Duodenal mucosa (tissue), 2 donors: ENCODE data around the gene APC2.
A peak's percentile ranks its signal among the peaks of the same experiment; 100 is the strongest.

ENCODE experiments used
- H3K27ac ChIP-seq: one replicate; pipeline ENCODE4 v1.7.0; 2013; ENCODE audit warnings: low read depth, low read length
- H3K27me3 ChIP-seq, 2 donors: one replicate each; pipeline ENCODE4 v1.7.0; 2013; ENCODE audit warnings: low read length in 2 of 2, control low read depth in 1 of 2; ENCODE audit not compliant: insufficient read depth in 2 of 2, control insufficient read depth in 1 of 2
- H3K36me3 ChIP-seq, 2 donors: one replicate each; pipeline ENCODE4 v1.7.0; 2013; ENCODE audit warnings: low read length in 2 of 2, control low read depth in 1 of 2; ENCODE audit not compliant: insufficient read depth in 2 of 2, control insufficient read depth in 1 of 2
- H3K4me1 ChIP-seq, 2 donors: one replicate each; pipeline ENCODE4 v1.7.0; 2013; ENCODE audit warnings: low read length in 2 of 2, control low read depth in 1 of 2; ENCODE audit not compliant: insufficient read depth in 2 of 2, control insufficient read depth in 1 of 2
- H3K4me3 ChIP-seq, 2 donors: one replicate each; pipeline ENCODE4 v1.7.0; 2013; ENCODE audit warnings: low read length in 2 of 2, low read depth in 1 of 2
- H3K9ac ChIP-seq, 2 donors: one replicate each; pipeline ENCODE4 v1.7.0; 2013; ENCODE audit warnings: low read length in 2 of 2, low read depth in 1 of 2
- H3K9me3 ChIP-seq, 2 donors: one replicate each; pipeline ENCODE4 v1.7.0; 2013; ENCODE audit warnings: low read length in 2 of 2, control low read depth in 1 of 2; ENCODE audit not compliant: control insufficient read depth in 1 of 2

The APC2 gene

GRCh38 chr19:1501200-1501595, 51.3 kb downstream of the APC2 start:
- no peak overlapping the region for H3K9ac ChIP-seq
- peaks cover 8 to 13% of the 10 kb centered on the region in 2 donors for H3K27me3 ChIP-seq
- peak overlapping the region; percentile 75 for H3K27ac ChIP-seq
- peaks cover 0 to 9% of the 10 kb centered on the region in 2 donors for H3K36me3 ChIP-seq
- H3K9me3 ChIP-seq = no peaks in the 10 kb centered on the region
- peak overlapping the region; percentile 17 to 50 for H3K4me3 ChIP-seq
- peaks cover 0 to 8% of the 10 kb centered on the region in 2 donors for H3K4me1 ChIP-seq

- Histone ChIP-seq H3K4me3 (peak overlapping the region in 1 of 2 donors; percentile 43), H3K36me3 (peaks cover 0 to 5% of the 10 kb centered on the region in 2 donors), H3K27ac (no peak overlapping the region), H3K9ac (no peak overlapping the region), H3K9me3 (no peaks in the 10 kb centered on the region), H3K27me3 (peaks cover 5 to 13% of the 10 kb centered on the region in 2 donors), H3K4me1 (peaks cover 0 to 13% of the 10 kb centered on the region in 2 donors)
These were observed 52.6 kb downstream of the APC2 start for GRCh38 chr19:1502433-1503088.

GRCh38 chr19:1503089-1503924, 53.4 kb downstream of the APC2 start:
- peak overlapping the region; percentile 43 to 50 for H3K4me3 ChIP-seq
- peaks cover 5 to 13% of the 10 kb centered on the region in 2 donors for H3K27me3 ChIP-seq

GRCh38 chr19:1503925-1504773, 54.2 kb downstream of the APC2 start:
- H3K27me3 ChIP-seq = peaks cover 5 to 13% of the 10 kb centered on the region in 2 donors
- no peaks in the 10 kb centered on the region for H3K9me3 ChIP-seq
- H3K4me1 ChIP-seq = peaks cover 5 to 18% of the 10 kb centered on the region in 2 donors
- H3K9ac ChIP-seq = no peak overlapping the region
- peak overlapping the region in 1 of 2 donors; percentile 50 for H3K4me3 ChIP-seq
- H3K36me3 ChIP-seq = peaks cover 0 to 5% of the 10 kb centered on the region in 2 donors
- no peak overlapping the region for H3K27ac ChIP-seq

More at GRCh38 chr19:1503089-1503924, 53.4 kb downstream of the APC2 start:
- Histone ChIP-seq H3K9me3 (no peaks in the 10 kb centered on the region), H3K4me1 (peaks cover 1 to 14% of the 10 kb centered on the region in 2 donors), H3K27ac (no peak overlapping the region), H3K36me3 (peaks cover 0 to 5% of the 10 kb centered on the region in 2 donors), H3K9ac (peak overlapping the region; percentile 0 to 5)

- Histone ChIP-seq H3K27ac (no peak overlapping the region), H3K27me3 (peaks cover 5 to 13% of the 10 kb centered on the region in 2 donors), H3K9ac (no peak overlapping the region), H3K36me3 (peaks cover 0 to 5% of the 10 kb centered on the region in 2 donors), H3K4me3 (no peak overlapping the region), H3K9me3 (no peaks in the 10 kb centered on the region), H3K4me1 (peaks cover 10 to 23% of the 10 kb centered on the region in 2 donors)
These were observed 55.1 kb downstream of the APC2 start for GRCh38 chr19:1505012-1505411.

GRCh38 chr19:1505991-1506881, 56.3 kb downstream of the APC2 start:
- Histone ChIP-seq H3K27me3 (peaks cover 5 to 13% of the 10 kb centered on the region in 2 donors), H3K27ac (no peak overlapping the region)

GRCh38 chr19:1507192-1507660, 57.3 kb downstream of the APC2 start:
- Histone ChIP-seq H3K9ac (no peak overlapping the region), H3K27me3 (peaks cover 10 to 13% of the 10 kb centered on the region in 2 donors), H3K27ac (no peak overlapping the region), H3K9me3 (no peaks in the 10 kb centered on the region), H3K4me3 (peak overlapping the region in 1 of 2 donors; percentile 66), H3K4me1 (peaks cover 20 to 36% of the 10 kb centered on the region in 2 donors), H3K36me3 (peaks cover 0 to 5% of the 10 kb centered on the region in 2 donors)

More at GRCh38 chr19:1505991-1506881, 56.3 kb downstream of the APC2 start:
- Histone ChIP-seq H3K36me3 (peaks cover 0 to 5% of the 10 kb centered on the region in 2 donors), H3K9me3 (no peaks in the 10 kb centered on the region), H3K4me1 (peaks cover 19 to 32% of the 10 kb centered on the region in 2 donors), H3K4me3 (no peak overlapping the region), H3K9ac (no peak overlapping the region)

- H3K27ac ChIP-seq = peak overlapping the region; percentile 90
These were observed 58.0 kb downstream of the APC2 start for GRCh38 chr19:1507763-1508506.

More at GRCh38 chr19:1507763-1508506, 58.0 kb downstream of the APC2 start:
- H3K27me3 ChIP-seq = peaks cover 10 to 12% of the 10 kb centered on the region in 2 donors
- peak overlapping the region; percentile 66 to 71 for H3K4me3 ChIP-seq
- H3K9ac ChIP-seq = peak overlapping the region in 1 of 2 donors; percentile 70
- H3K4me1 ChIP-seq = peaks cover 25 to 39% of the 10 kb centered on the region in 2 donors
- H3K36me3 ChIP-seq = peaks cover 0 to 5% of the 10 kb centered on the region in 2 donors
- H3K9me3 ChIP-seq = no peaks in the 10 kb centered on the region
